HepG2 (cell line): ENCODE measurements around the gene AHSA1. TPM values are rescaled to one million over a fixed set of nuclear protein-coding genes. Genes with fewer than 3 reads are reported as not detected.

Experiments
- ARID5B ChIP-seq: IDR thresholded peaks from 2 replicates; pipeline ENCODE4 v1.4.0; 2020; ENCODE audit warnings: mild to moderate bottlenecking, missing genetic modification reagents
- CEBPB ChIP-seq: IDR thresholded peaks from 2 replicates; pipeline ENCODE4 v1.6.1; 2011; ENCODE audit warnings: low read depth, low read length, improper control_type of control experiment, borderline replicate concordance
- FOXJ3 ChIP-seq: sonication (generic); formaldehyde crosslinking; IDR thresholded peaks from 2 replicates; pipeline ENCODE4 v1.4.0; 2020; ENCODE audit warnings: missing genetic modification reagents, mild to moderate bottlenecking, borderline replicate concordance
- HOXA3 ChIP-seq: sonication (generic); formaldehyde crosslinking; IDR thresholded peaks from 2 replicates; pipeline ENCODE4 v1.5.0; 2020; ENCODE audit warnings: missing genetic modification reagents
- MED1 ChIP-seq: sonication (generic); formaldehyde crosslinking; IDR thresholded peaks from 2 replicates; pipeline ENCODE4 v1.4.0; 2020; ENCODE audit warnings: missing genetic modification reagents
- NFE2L2 ChIP-seq: fragments of 150-350 bp; IDR thresholded peaks from 2 replicates; pipeline ENCODE4 v1.6.1; 2014; ENCODE audit warnings: low read length
- RCOR2 ChIP-seq: IDR thresholded peaks from 2 replicates; pipeline ENCODE4 v1.6.1; 2016; ENCODE audit warnings: missing biosample characterization, missing genetic modification reagents
- SRY ChIP-seq: sonication (generic); formaldehyde crosslinking; IDR thresholded peaks from 2 replicates; pipeline ENCODE4 v1.8.0; 2022; ENCODE audit warnings: mild to moderate bottlenecking, missing genetic modification reagents
- YY1 ChIP-seq: IDR thresholded peaks from 2 replicates; pipeline ENCODE4 v1.6.1; 2011; ENCODE audit warnings: low read length, low read depth, moderate library complexity, mild to moderate bottlenecking; ENCODE audit not compliant: insufficient read depth, insufficient replicate concordance
- ZNF609 ChIP-seq: sonication (generic); formaldehyde crosslinking; IDR thresholded peaks from 2 replicates; pipeline ENCODE4 v1.4.0; 2020; ENCODE audit warnings: mild to moderate bottlenecking, missing genetic modification reagents, borderline replicate concordance
- ZNF670 ChIP-seq: sonication (generic); formaldehyde crosslinking; IDR thresholded peaks from 2 replicates; pipeline ENCODE4 v1.8.0; 2022; ENCODE audit warnings: mild to moderate bottlenecking, missing genetic modification reagents, borderline replicate concordance
- polyA plus RNA-seq, 8 experiments: library from polyadenylated mRNA; depleted of rRNA in 3 of 8; stranded (reverse) in 7 of 8; unstranded in 1 of 8; fragments of >200 nt; fragmentation: Illumina TruSeq in 4 of 8; extraction: Trizol in 4 of 8; gene quantifications; 2 replicates each; pipeline versions ENCODE4 v1.2.1 to v1.2.3, GENCODE V29; 2011 to 2016; ENCODE audit warnings: low read depth in 4 of 8, missing spikeins in 1 of 8, mixed read lengths in 1 of 8; ENCODE audit not compliant: insufficient read depth in 1 of 8
- total RNA-seq, 5 experiments: library from RNA; depleted of rRNA; stranded (reverse); fragments of >200 nt; fragmentation: Illumina TruSeq; extraction: Trizol; gene quantifications; 2 replicates each; pipeline ENCODE4 v1.2.3, GENCODE V29; 2016; ENCODE audit warnings: low read depth in 1 of 5
- TF ChIP-seq, protein P1 (sequence below), 2 experiments: sonication (generic) in 1 of 2; formaldehyde crosslinking in 1 of 2; IDR thresholded peaks; 2 replicates each; pipeline versions ENCODE4 v1.4.0 to v1.6.1; 2018 to 2020; ENCODE audit warnings: missing genetic modification reagents in 2 of 2, borderline replicate concordance in 1 of 2, low read depth in 1 of 2, mild to moderate bottlenecking in 1 of 2, missing biosample characterization in 1 of 2
- TF ChIP-seq, protein P2 (sequence below): sonication (generic); formaldehyde crosslinking; IDR thresholded peaks from 2 replicates; pipeline ENCODE4 v1.4.0; 2020; ENCODE audit warnings: missing genetic modification reagents

Gene AHSA1
- total and polyA plus RNA-seq, 2 of the 13 experiments (the other 11 are each of a cell fraction or from before 2014, with no cell fraction given), result 113 to 241 TPM

DNA sequence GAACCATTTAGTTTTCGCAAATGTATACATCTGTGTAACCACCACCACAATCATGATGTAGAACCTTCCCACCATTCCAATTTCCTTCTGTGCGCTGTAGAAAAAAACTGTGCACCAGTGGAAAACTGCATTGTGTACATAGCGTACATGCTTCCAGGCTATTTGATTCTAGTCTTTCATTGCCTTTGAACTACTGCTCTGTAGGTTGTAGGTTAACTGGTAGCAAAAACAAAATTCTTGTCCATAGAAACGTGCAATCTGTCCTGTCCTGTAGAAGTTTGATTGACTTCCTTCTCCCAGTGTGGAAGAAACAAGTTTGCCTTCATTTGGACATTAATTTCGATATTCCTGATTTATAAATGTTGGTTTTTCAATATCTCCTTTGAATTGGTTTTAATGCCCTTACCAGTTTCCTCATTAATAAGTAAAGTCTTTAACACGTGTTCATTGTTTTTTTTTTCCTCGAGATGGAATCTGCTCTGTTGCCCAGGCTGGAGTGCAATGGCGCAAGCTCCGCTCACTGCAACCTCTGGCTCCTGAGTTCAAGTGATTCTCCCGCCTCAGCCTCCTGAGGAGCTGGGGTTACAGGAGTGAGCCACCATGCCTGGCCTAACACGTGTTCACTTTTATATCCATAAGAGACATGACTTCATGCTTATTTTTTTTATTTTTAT is 44.4 kb downstream of the AHSA1 start (continued):
- no peak for TF ChIP-seq ZNF670 (CRISPR knock-in tag)
- TF ChIP-seq HOXA3, result peak; percentile 49
- peak; percentile 60; the same call in 1 of the 2 replicates for TF ChIP-seq ZNF609 (CRISPR knock-in tag)
- TF ChIP-seq, protein P1, sequence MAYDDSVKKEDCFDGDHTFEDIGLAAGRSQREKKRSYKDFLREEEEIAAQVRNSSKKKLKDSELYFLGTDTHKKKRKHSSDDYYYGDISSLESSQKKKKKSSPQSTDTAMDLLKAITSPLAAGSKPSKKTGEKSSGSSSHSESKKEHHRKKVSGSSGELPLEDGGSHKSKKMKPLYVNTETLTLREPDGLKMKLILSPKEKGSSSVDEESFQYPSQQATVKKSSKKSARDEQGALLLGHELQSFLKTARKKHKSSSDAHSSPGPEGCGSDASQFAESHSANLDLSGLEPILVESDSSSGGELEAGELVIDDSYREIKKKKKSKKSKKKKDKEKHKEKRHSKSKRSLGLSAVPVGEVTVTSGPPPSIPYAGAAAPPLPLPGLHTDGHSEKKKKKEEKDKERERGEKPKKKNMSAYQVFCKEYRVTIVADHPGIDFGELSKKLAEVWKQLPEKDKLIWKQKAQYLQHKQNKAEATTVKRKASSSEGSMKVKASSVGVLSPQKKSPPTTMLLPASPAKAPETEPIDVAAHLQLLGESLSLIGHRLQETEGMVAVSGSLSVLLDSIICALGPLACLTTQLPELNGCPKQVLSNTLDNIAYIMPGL (CRISPR knock-in tag; IDR thresholded peaks at IDR 0.05; ENCODE audit: borderline replicate concordance in 1 of 2, low read depth in 1 of 2), result 0 out of 4 replicates have a peak, but pooled peaks of 1 of the 2 experiments have one; percentile 18
- TF ChIP-seq CEBPB, result peak; percentile 37; the same call in 1 of the 2 replicates
- TF ChIP-seq MED1 (CRISPR knock-in tag), result peak; percentile 94
- TF ChIP-seq YY1, result peak; percentile 18
- TF ChIP-seq FOXJ3 (CRISPR knock-in tag), result peak; percentile 22; the same call in 1 of the 2 replicates
- peak; percentile 41; the same call in 1 of the 2 replicates for TF ChIP-seq RCOR2
- TF ChIP-seq, protein P2, sequence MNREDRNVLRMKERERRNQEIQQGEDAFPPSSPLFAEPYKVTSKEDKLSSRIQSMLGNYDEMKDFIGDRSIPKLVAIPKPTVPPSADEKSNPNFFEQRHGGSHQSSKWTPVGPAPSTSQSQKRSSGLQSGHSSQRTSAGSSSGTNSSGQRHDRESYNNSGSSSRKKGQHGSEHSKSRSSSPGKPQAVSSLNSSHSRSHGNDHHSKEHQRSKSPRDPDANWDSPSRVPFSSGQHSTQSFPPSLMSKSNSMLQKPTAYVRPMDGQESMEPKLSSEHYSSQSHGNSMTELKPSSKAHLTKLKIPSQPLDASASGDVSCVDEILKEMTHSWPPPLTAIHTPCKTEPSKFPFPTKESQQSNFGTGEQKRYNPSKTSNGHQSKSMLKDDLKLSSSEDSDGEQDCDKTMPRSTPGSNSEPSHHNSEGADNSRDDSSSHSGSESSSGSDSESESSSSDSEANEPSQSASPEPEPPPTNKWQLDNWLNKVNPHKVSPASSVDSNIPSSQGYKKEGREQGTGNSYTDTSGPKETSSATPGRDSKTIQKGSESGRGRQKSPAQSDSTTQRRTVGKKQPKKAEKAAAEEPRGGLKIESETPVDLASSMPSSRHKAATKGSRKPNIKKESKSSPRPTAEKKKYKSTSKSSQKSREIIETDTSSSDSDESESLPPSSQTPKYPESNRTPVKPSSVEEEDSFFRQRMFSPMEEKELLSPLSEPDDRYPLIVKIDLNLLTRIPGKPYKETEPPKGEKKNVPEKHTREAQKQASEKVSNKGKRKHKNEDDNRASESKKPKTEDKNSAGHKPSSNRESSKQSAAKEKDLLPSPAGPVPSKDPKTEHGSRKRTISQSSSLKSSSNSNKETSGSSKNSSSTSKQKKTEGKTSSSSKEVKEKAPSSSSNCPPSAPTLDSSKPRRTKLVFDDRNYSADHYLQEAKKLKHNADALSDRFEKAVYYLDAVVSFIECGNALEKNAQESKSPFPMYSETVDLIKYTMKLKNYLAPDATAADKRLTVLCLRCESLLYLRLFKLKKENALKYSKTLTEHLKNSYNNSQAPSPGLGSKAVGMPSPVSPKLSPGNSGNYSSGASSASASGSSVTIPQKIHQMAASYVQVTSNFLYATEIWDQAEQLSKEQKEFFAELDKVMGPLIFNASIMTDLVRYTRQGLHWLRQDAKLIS (CRISPR knock-in tag), result 0 out of 2 replicates have a peak, but pooled peaks have one; percentile 26
- no peak for TF ChIP-seq SRY (CRISPR knock-in tag)
- peak; percentile 84 for TF ChIP-seq ARID5B
- no peak for TF ChIP-seq NFE2L2
